22Rv1 (cell line): ENCODE data around the gene WDFY1.

Experiments used
- H3K27ac ChIP-seq: fragments of 450-650 bp; 2 replicates; pipeline ENCODE4 v1.5.1; 2017
- ZFX ChIP-seq: fragments of 450-650 bp; IDR thresholded peaks from 2 replicates; pipeline ENCODE4 v1.6.1; 2017; ENCODE audit warnings: antibody characterized with exemption, borderline replicate concordance
- TF ChIP-seq, protein P1 (sequence below): fragments of 450-650 bp; IDR thresholded peaks from 2 replicates; pipeline ENCODE4 v1.5.1; 2017; ENCODE audit warnings: mild to moderate bottlenecking

WDFY1 gene

DNA sequence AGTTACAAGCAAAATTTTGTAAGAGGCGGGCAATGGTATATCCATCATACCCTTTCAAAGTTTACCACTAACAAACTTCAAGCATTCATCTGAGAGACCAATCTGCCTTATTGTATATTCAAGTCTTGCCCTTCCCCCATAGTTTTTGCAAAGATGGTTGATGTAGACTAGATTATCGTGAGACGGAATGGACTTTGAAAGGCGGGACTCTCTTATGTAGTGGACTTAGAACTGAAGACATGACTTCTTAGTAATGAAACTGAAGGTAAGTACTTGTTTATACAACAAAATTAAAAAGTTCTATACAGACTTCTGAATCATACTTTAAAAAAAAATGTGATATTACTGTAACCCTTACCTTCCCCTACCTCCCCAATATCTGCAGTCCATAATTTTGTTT is 118.1 kb downstream of the WDFY1 start:
- TF ChIP-seq, protein P1, sequence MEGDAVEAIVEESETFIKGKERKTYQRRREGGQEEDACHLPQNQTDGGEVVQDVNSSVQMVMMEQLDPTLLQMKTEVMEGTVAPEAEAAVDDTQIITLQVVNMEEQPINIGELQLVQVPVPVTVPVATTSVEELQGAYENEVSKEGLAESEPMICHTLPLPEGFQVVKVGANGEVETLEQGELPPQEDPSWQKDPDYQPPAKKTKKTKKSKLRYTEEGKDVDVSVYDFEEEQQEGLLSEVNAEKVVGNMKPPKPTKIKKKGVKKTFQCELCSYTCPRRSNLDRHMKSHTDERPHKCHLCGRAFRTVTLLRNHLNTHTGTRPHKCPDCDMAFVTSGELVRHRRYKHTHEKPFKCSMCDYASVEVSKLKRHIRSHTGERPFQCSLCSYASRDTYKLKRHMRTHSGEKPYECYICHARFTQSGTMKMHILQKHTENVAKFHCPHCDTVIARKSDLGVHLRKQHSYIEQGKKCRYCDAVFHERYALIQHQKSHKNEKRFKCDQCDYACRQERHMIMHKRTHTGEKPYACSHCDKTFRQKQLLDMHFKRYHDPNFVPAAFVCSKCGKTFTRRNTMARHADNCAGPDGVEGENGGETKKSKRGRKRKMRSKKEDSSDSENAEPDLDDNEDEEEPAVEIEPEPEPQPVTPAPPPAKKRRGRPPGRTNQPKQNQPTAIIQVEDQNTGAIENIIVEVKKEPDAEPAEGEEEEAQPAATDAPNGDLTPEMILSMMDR: no peak
- TF ChIP-seq ZFX: no peak
- H3K27ac ChIP-seq: no peak overlapping the region
